Measurements from ENCODE around the gene MEIOSIN.

DNA sequence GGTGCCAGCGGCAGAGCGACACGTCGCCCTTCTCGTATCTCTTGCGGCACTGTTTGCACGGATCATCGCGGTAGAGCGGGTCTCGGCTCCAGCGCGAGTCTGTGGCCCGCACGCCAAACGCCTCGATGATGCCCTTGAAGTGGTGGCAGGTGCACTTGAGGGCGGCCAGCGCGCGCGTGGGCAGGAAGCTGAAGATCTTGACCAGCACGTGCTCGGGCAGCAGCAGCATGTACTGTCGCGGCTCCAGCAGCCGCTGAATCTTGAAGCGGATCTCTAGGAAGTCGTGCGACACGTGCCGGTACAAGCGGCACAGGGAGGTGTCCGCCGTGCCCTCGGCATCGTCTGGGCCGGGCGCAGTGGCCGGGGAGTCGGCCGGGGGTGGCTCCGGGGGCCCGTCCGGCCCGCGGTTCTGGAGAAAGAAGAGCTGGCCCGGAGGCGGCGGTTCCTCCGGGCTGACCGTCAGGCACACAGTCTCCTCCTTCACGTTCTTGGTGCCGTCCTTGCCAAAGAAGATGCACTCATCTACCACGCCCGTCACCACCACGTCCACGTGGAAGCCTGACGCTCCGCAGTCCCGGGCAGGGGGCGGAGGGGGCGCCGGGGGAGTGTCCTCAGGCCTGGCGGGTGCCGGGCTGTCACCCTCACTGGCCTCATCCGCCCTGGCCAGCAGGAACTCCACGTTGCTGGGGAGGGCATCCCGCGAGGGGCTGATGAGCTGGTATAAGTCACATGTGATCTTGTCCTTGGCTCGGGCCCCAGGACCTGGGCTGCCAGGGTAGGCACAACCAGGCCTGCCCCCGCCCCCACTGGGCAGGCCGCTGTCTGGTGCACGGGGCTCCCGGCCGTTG lies 21.2 kb upstream of the MEIOSIN start:
- no peak for TF ChIP-seq POLR2A (IDR thresholded peaks at IDR 0.05)
- TF ChIP-seq, protein P1, sequence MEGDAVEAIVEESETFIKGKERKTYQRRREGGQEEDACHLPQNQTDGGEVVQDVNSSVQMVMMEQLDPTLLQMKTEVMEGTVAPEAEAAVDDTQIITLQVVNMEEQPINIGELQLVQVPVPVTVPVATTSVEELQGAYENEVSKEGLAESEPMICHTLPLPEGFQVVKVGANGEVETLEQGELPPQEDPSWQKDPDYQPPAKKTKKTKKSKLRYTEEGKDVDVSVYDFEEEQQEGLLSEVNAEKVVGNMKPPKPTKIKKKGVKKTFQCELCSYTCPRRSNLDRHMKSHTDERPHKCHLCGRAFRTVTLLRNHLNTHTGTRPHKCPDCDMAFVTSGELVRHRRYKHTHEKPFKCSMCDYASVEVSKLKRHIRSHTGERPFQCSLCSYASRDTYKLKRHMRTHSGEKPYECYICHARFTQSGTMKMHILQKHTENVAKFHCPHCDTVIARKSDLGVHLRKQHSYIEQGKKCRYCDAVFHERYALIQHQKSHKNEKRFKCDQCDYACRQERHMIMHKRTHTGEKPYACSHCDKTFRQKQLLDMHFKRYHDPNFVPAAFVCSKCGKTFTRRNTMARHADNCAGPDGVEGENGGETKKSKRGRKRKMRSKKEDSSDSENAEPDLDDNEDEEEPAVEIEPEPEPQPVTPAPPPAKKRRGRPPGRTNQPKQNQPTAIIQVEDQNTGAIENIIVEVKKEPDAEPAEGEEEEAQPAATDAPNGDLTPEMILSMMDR (IDR thresholded peaks at IDR 0.05), result no peak

Data from uterus (tissue), 2 donors.